Measurements from ENCODE around the gene MAML1. TPM values are rescaled to one million over a fixed set of nuclear protein-coding genes. Genes with fewer than 3 reads are reported as not detected.

Gene MAML1
- total and polyA plus RNA-seq, 2 donors (not counting 1 experiment from before 2014, with no cell fraction given): 6.4 to 7.5 TPM

- no peak for DNase-seq (ENCODE audit: low read depth in 2 of 2)
- Histone ChIP-seq H3K36me3 (ENCODE audit: control insufficient read depth, insufficient read depth, low read length) (peaks cover 15% of the 10 kb centered on the region), H3K79me2 (ENCODE audit: control insufficient read depth, insufficient read depth, low read length) (no peaks in the 10 kb centered on the region), H3K27ac (ENCODE audit: insufficient read depth, low read length) (no peak overlapping the region), H3K4me3 (replicated peaks in 1 of 4; ENCODE audit: control extremely low read depth in 1 of 4, insufficient read depth in 1 of 4, low read depth in 3 of 4, low read length in 4 of 4) (no peak overlapping the region), H3K4me2 (ENCODE audit: extremely low read depth, insufficient read depth, low read length) (no peak overlapping the region), H3K4me1 (ENCODE audit: control insufficient read depth, extremely low read depth, insufficient read depth, low read length) (no peaks in the 10 kb centered on the region), H4K20me1 (ENCODE audit: control insufficient read depth, extremely low read depth, insufficient read depth, low read length) (no peaks in the 10 kb centered on the region), H3K27me3 (ENCODE audit: control insufficient read depth, insufficient read depth, low read length) (no peaks in the 10 kb centered on the region), H3K9me3 (ENCODE audit: control insufficient read depth, insufficient read depth, low read depth, low read length) (no peaks in the 10 kb centered on the region), H3K9ac (ENCODE audit: insufficient read depth, low read length) (no peak overlapping the region), H2AFZ (ENCODE audit: low read length) (no peak overlapping the region)
- no peak for TF ChIP-seq CTCF (conservative IDR thresholded peaks at IDR 0.05 in 1 of 2, IDR thresholded peaks at IDR 0.05 in 1 of 2; ENCODE audit: low read depth in 1 of 2, low read length in 2 of 2)
- no peak for TF ChIP-seq EZH2 (IDR thresholded peaks at IDR 0.05; ENCODE audit: low read length, missing control alignments)
Measured at GRCh38 chr5:179774442-179774841, 41.8 kb downstream of the MAML1 start.

- no peak overlapping the region for H3K9ac ChIP-seq (ENCODE audit: insufficient read depth, low read length)
- no peak overlapping the region for H3K4me2 ChIP-seq (ENCODE audit: extremely low read depth, insufficient read depth, low read length)
- H3K4me1 ChIP-seq (ENCODE audit: control insufficient read depth, extremely low read depth, insufficient read depth, low read length): no peaks in the 10 kb centered on the region
- no peaks in the 10 kb centered on the region for H3K79me2 ChIP-seq (ENCODE audit: control insufficient read depth, insufficient read depth, low read length)
- peaks cover 13% of the 10 kb centered on the region for H3K36me3 ChIP-seq (ENCODE audit: control insufficient read depth, insufficient read depth, low read length)
- H2AFZ ChIP-seq (ENCODE audit: low read length): no peak overlapping the region
- no peak overlapping the region for H3K4me3 ChIP-seq (replicated peaks in 1 of 4; ENCODE audit: control extremely low read depth in 1 of 4, insufficient read depth in 1 of 4, low read depth in 3 of 4, low read length in 4 of 4)
- no peaks in the 10 kb centered on the region for H4K20me1 ChIP-seq (ENCODE audit: control insufficient read depth, extremely low read depth, insufficient read depth, low read length)
- no peaks in the 10 kb centered on the region for H3K27me3 ChIP-seq (ENCODE audit: control insufficient read depth, insufficient read depth, low read length)
- no peak for DNase-seq (ENCODE audit: low read depth in 2 of 2)
- no peaks in the 10 kb centered on the region for H3K9me3 ChIP-seq (ENCODE audit: control insufficient read depth, insufficient read depth, low read depth, low read length)
- TF ChIP-seq CTCF (conservative IDR thresholded peaks at IDR 0.05 in 1 of 2, IDR thresholded peaks at IDR 0.05 in 1 of 2; ENCODE audit: low read depth in 1 of 2, low read length in 2 of 2): no peak
- TF ChIP-seq EZH2 (IDR thresholded peaks at IDR 0.05; ENCODE audit: low read length, missing control alignments): no peak
- H3K27ac ChIP-seq (ENCODE audit: insufficient read depth, low read length): no peak overlapping the region
Measured at GRCh38 chr5:179776411-179776938, 43.9 kb downstream of the MAML1 start.

- H3K79me2 ChIP-seq (ENCODE audit: control insufficient read depth, insufficient read depth, low read length): no peaks in the 10 kb centered on the region
- H3K36me3 ChIP-seq (ENCODE audit: control insufficient read depth, insufficient read depth, low read length): peaks cover 10% of the 10 kb centered on the region
- H3K27ac ChIP-seq (ENCODE audit: insufficient read depth, low read length): no peak overlapping the region
- no peak overlapping the region for H3K4me3 ChIP-seq (replicated peaks in 1 of 4; ENCODE audit: control extremely low read depth in 1 of 4, insufficient read depth in 1 of 4, low read depth in 3 of 4, low read length in 4 of 4)
- H4K20me1 ChIP-seq (ENCODE audit: control insufficient read depth, extremely low read depth, insufficient read depth, low read length): no peaks in the 10 kb centered on the region
- no peak overlapping the region for H3K9ac ChIP-seq (ENCODE audit: insufficient read depth, low read length)
- H3K4me2 ChIP-seq (ENCODE audit: extremely low read depth, insufficient read depth, low read length): no peak overlapping the region
- no peaks in the 10 kb centered on the region for H3K9me3 ChIP-seq (ENCODE audit: control insufficient read depth, insufficient read depth, low read depth, low read length)
- H3K4me1 ChIP-seq (ENCODE audit: control insufficient read depth, extremely low read depth, insufficient read depth, low read length): no peaks in the 10 kb centered on the region
- no peaks in the 10 kb centered on the region for H3K27me3 ChIP-seq (ENCODE audit: control insufficient read depth, insufficient read depth, low read length)
- TF ChIP-seq CTCF (conservative IDR thresholded peaks at IDR 0.05 in 1 of 2, IDR thresholded peaks at IDR 0.05 in 1 of 2; ENCODE audit: low read depth in 1 of 2, low read length in 2 of 2) (no peak), EZH2 (IDR thresholded peaks at IDR 0.05; ENCODE audit: low read length, missing control alignments) (no peak)
- no peak for DNase-seq (ENCODE audit: low read depth in 2 of 2)
- H2AFZ ChIP-seq (ENCODE audit: low read length): no peak overlapping the region
Measured at GRCh38 chr5:179777456-179777855, 44.8 kb downstream of the MAML1 start.
